Tibial artery (tissue), 4 donors: ENCODE measurements around the gene LSM14B.

Source experiments
- DNase-seq, 2 donors: peaks; one replicate each; pipeline ENCODE4 v3.0.0-alpha.2; 2019
- H3K27ac ChIP-seq, 2 donors: fragments of 200-600 bp; sonication (generic) in 1 of 2; 1 replicate in 1 of 2; 2 replicates in 1 of 2; pipeline ENCODE4 v1.5.1; 2018 to 2019; ENCODE audit warnings: mild to moderate bottlenecking in 1 of 2
- H3K27me3 ChIP-seq, 2 donors: fragments of 200-600 bp; sonication (generic) in 1 of 2; one replicate each; pipeline versions ENCODE4 v1.5.1 to v1.6.0; 2016 to 2019
- H3K36me3 ChIP-seq, 3 donors: fragments of 200-600 bp; sonication (generic) in 2 of 3; one replicate each; pipeline ENCODE4 v1.5.1; 2016 to 2019; ENCODE audit warnings: mild to moderate bottlenecking in 2 of 3
- H3K4me1 ChIP-seq, 4 donors: fragments of 200-600 bp; sonication (generic) in 2 of 4; 1 replicate in 3 of 4; 2 replicates in 1 of 4; pipeline ENCODE4 v1.5.1; 2016 to 2019
- H3K4me3 ChIP-seq, 2 donors: fragments of 200-600 bp; sonication (generic) in 1 of 2; 1 replicate in 1 of 2; 2 replicates in 1 of 2; pipeline ENCODE4 v1.5.1; 2018 to 2019; ENCODE audit warnings: mild to moderate bottlenecking in 2 of 2
- H3K9me3 ChIP-seq, 3 donors: fragments of 200-600 bp; sonication (generic) in 1 of 3; one replicate each; pipeline ENCODE4 v1.5.1; 2016 to 2019
- intact Hi-C: fragments of 100-400 bp; cut with DNase I; formaldehyde crosslinking; loops from one replicate; pipeline ENCODE4 v1.15.0; 2023; ENCODE audit warnings: low total_unique reads
- TF ChIP-seq, protein P1 (sequence below), 2 experiments: fragments of 200-600 bp in 1 of 2; fragments of 450-650 bp in 1 of 2; IDR thresholded peaks; one replicate each; pipeline ENCODE4 v1.5.1; 2017 to 2019; ENCODE audit warnings: antibody characterized with exemption in 2 of 2, mild to moderate bottlenecking in 1 of 2, moderate library complexity in 1 of 2

LSM14B gene

DNA sequence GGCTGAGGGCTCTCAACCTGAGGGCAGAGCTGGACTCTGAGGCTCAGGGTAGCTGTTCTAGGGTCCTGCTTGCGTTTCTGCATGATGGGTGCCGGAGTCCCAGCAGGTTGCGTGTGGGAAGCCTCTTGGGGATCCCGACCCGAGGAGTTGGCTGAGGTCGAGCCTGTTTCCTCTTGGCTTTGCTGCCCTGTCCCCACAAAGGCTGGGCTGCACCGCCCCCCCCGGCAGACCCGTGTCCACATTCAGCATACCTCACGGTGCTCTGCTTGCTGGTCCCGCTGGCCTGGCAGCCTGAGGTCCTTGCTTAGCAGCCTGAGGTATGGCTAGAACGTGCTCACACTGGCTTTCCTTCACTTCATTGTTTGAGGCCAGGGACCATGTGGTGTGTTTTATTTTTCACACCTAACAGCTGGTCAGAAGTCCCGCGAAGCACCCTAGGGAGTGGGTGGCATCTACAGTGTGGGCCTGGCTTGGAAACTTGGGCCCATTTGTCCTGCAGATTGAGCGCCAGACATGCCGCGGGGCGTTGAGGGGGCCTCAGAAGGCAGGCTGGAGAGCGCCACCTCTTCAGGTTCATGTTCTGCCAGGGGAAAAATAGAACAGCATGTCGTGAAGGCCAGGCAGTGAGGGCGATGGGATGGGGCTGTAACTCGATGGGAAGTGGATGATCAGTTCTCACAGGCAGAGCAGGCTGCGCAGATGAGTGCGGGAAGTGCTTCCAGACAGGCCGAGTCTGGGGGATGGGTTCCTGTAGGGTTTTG is 9.5 kb downstream of the LSM14B start:
- intact Hi-C loops: no loop called here
- TF ChIP-seq, protein P1, sequence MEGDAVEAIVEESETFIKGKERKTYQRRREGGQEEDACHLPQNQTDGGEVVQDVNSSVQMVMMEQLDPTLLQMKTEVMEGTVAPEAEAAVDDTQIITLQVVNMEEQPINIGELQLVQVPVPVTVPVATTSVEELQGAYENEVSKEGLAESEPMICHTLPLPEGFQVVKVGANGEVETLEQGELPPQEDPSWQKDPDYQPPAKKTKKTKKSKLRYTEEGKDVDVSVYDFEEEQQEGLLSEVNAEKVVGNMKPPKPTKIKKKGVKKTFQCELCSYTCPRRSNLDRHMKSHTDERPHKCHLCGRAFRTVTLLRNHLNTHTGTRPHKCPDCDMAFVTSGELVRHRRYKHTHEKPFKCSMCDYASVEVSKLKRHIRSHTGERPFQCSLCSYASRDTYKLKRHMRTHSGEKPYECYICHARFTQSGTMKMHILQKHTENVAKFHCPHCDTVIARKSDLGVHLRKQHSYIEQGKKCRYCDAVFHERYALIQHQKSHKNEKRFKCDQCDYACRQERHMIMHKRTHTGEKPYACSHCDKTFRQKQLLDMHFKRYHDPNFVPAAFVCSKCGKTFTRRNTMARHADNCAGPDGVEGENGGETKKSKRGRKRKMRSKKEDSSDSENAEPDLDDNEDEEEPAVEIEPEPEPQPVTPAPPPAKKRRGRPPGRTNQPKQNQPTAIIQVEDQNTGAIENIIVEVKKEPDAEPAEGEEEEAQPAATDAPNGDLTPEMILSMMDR (IDR thresholded peaks at IDR 0.05): no peak
- Histone ChIP-seq H3K27me3 (no peaks in the 10 kb centered on the region), H3K4me3 (no peak overlapping the region), H3K36me3 (peaks cover 63 to 100% (median 88%) of the 10 kb centered on the region in 3 donors), H3K27ac (peak overlapping the region in 1 of 2 donors; percentile 0), H3K9me3 (no peaks in the 10 kb centered on the region), H3K4me1 (peaks cover 0 to 7% (median 2%) of the 10 kb centered on the region in 4 donors)
- DNase-seq: no peak

DNA sequence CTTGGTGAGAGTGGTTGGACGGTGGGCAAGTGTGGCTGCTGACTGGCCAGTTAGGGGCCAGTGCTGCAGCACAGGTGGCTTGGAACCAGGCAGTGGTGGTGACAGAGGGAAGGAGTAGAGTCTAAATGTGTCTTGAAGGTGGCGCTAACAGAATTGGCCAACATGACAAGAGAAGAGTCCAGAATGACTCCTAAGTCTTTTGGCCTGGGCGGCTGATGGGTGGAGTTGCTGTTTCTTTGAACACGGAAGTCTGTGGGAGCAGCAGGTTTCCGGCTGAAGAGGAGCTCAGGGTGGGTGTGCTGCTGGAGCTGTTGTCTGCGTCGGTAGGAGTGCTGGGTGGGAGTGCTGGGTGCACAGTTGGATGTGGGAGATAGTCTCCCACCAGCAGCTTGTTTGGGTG is 10.1 kb downstream of the LSM14B start:
- no peaks in the 10 kb centered on the region for H3K27me3 ChIP-seq
- H3K9me3 ChIP-seq: no peaks in the 10 kb centered on the region
- DNase-seq: no peak
- peak overlapping the region in 1 of 2 donors; percentile 0 for H3K27ac ChIP-seq
- H3K4me3 ChIP-seq: no peak overlapping the region
- TF ChIP-seq, protein P1 (IDR thresholded peaks at IDR 0.05): no peak
- intact Hi-C loops: no loop called here
- H3K36me3 ChIP-seq: peaks cover 58 to 100% (median 88%) of the 10 kb centered on the region in 3 donors
- H3K4me1 ChIP-seq: peaks cover 0 to 7% (median 2%) of the 10 kb centered on the region in 4 donors

DNA sequence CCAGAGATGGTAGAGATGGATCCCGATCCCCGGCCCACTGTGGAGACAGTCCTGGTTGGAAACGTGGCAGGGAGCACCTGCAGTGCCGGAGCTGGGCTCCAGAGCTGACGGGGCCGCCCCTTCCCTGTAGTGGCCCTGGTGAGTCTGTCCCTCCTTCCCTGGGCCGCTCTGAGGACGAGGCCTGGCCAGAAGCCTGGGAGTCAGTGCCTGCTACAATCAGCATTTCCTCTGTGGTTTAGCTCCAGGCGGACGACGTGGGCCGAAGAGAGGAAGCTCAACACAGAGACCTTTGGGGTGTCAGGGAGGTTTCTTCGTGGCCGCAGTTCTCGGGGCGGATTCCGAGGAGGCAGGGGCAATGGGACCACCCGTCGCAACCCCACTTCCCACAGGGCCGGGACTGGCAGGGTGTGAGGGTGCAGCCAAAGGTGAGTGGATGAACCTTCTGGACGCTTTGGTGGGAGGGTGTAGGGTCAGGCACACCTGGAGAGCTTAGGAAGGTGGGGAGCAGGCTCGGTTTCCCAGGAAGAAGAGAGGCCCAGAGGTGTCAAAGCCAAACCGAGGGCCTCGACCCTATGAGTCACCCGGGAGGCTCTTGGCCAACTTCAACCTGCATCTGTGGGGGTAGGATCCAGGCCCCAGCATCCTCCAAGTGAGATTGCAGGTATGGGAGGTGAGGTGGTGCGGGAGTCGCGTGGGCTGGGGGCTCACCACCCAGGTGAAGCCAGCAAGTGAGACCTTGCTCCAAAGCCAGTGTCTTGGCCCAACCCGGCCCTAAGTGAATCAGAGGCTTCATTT is 11.0 kb downstream of the LSM14B start:
- Histone ChIP-seq H3K27ac (no peak overlapping the region), H3K9me3 (no peaks in the 10 kb centered on the region), H3K4me1 (peaks cover 0 to 7% (median 2%) of the 10 kb centered on the region in 4 donors), H3K27me3 (no peaks in the 10 kb centered on the region), H3K36me3 (peaks cover 58 to 100% (median 88%) of the 10 kb centered on the region in 3 donors), H3K4me3 (no peak overlapping the region)
- intact Hi-C loops: no loop called here
- TF ChIP-seq, protein P1 (IDR thresholded peaks at IDR 0.05): no peak
- DNase-seq: peak in 1 of 2 donors; percentile 55

DNA sequence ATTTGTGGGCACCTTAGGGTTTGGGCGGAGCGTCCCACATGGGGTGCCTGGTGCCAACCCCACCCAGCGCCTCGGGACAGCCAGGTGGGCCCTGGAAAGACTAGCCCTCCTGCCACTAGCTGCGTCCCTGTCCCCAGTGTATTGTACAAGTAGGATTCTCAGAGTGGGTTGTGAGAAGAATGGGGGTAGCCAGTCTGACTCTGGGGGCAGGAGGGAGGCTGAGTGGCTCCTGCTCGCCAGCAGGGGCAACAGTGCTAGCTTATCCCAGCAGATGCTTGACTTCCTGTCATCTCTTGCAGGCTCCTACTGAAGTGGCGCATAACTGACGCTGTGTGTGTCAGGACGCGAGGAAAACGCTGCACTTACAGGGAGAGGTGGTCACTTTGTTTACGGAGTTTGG is 11.6 kb downstream of the LSM14B start:
- H3K9me3 ChIP-seq: no peaks in the 10 kb centered on the region
- DNase-seq: no peak
- H3K27me3 ChIP-seq: no peaks in the 10 kb centered on the region
- H3K4me1 ChIP-seq: peaks cover 0 to 7% (median 2%) of the 10 kb centered on the region in 4 donors
- intact Hi-C loops: no loop called here
- H3K36me3 ChIP-seq: peaks cover 59 to 100% (median 94%) of the 10 kb centered on the region in 3 donors
- no peak overlapping the region for H3K4me3 ChIP-seq
- no peak overlapping the region for H3K27ac ChIP-seq
- TF ChIP-seq, protein P1 (IDR thresholded peaks at IDR 0.05): no peak

DNA sequence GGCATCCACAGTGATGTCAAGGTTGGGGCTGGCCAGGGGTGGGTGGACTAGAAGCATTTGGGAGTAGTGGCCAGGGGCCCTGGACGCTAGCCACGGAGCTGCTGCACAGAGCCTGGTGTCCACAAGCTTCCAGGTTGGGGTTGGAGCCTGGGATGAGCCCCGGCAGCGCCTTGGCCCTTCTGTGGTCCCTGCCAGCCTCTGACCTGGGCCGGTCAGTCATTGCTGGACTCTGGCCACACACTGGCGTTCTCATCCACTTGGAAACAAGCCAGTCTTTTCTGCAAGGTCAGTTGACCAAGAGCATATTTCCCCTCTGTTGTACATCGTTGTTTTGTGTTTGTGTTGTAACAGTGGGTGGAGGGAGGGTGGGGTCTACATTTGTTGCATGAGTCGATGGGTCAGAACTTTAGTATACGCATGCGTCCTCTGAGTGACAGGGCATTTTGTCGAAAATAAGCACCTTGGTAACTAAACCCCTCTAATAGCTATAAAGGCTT is 12.5 kb downstream of the LSM14B start:
- H3K36me3 ChIP-seq: peaks cover 59 to 100% (median 95%) of the 10 kb centered on the region in 3 donors
- no peaks in the 10 kb centered on the region for H3K27me3 ChIP-seq
- TF ChIP-seq, protein P1 (IDR thresholded peaks at IDR 0.05): no peak
- H3K9me3 ChIP-seq: no peaks in the 10 kb centered on the region
- peaks cover 0 to 7% (median 2%) of the 10 kb centered on the region in 4 donors for H3K4me1 ChIP-seq
- no peak overlapping the region for H3K4me3 ChIP-seq
- peak in 1 of 2 donors; percentile 65 for DNase-seq
- H3K27ac ChIP-seq: peak overlapping the region in 1 of 2 donors; percentile 1
- intact Hi-C loops: loop anchor here (5.0 kb wide), 2 partner anchors 107 to 122 kb away; no protein-coding TSS in a partner anchor
